ENCODE measurements around the gene FAAP100.

Gene FAAP100

GRCh38 chr17:81509972-81510784 is 42.0 kb downstream of the FAAP100 start:
- DNase-seq: no peak

DNA sequence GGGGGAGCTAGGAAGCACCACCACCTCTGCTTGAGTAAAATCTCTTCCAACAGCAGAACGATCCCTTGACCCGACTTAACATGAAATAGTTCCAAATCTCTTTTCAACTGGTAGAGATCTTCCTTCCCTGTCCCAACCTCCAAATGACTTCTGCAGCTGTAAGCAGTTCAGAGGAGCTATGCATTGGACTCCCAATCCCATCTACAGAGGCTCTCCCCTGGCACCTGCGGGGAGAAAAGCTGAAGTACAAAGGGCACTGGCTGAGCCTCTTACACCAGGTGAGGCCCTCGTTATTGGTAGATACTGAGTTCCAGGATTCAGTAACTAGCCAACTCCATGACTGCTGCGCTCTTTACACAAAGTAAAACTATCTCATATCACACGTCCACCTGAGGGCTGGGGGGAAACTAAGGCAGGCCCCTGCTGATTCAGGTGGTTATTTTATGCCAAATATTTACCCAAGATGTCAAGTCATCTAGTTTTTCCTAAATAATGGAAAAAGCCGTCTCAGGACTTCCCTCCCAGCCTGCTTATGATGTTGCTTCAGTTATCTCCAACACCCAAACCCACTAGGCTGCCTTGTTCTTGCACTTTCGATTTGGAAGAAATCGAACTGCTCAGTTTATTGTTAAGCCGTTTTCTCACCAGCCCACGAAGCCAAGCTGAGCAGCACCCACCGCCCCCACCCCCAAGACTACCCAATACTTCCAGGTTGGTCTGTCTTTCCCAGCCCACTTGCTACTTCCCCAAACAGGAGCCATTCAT is 42.8 kb downstream of the FAAP100 start:
- peak; percentile 32 for DNase-seq

DNA sequence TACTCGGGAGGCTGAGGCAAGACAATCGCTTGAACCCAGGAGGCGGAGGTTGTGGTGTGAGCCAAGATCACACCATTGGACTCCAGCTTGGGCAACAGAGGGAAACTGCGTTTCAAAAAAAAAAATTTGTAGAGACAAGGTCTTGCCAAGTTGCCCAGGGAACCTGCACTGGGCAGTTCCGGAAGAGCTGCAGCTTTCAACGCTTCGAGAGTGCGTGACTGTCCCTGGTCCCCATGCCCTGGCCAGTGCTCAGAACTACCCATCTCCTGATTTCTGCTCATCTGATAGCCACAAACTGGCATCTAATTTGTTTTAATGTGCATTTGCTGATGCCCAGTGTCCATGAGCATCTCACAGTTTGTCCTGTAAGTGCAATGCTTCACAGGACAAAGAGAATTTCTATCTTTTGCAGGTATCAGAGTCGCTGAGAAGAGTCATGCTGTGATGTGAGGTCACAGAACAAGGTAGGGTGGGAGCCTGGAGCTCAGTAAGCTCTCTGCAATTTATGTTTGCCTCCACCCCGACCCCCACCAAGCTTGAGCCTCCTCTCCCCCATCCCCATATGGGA is 43.4 kb downstream of the FAAP100 start:
- DNase-seq: no peak

- no peak for DNase-seq
Measured at GRCh38 chr17:81503619-81504018, 48.5 kb downstream of the FAAP100 start.

GRCh38 chr17:81502471-81503017 is 49.6 kb downstream of the FAAP100 start:
- DNase-seq: no peak

- no peak for DNase-seq
Measured at GRCh38 chr17:81500047-81500446, 52.1 kb downstream of the FAAP100 start.

DNA sequence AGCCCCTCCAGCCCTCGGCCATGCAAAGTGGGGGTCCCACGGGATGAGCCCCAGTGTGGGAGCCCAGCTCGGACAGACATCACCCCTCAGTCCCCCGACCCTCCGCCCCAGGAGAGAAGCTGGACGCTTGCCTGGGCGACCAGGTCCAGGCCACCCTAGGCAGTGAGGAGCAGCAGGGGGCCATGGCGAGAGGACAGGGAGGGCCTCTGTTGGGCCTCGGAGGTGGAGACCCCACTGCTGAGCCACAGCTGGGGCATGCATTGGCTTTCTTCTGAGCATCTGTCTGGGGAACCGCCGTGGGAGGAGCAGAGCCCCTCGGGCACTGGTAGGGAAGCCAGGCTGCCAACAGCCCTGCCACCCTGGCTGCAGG is 52.6 kb downstream of the FAAP100 start:
- no peak for DNase-seq

DNA sequence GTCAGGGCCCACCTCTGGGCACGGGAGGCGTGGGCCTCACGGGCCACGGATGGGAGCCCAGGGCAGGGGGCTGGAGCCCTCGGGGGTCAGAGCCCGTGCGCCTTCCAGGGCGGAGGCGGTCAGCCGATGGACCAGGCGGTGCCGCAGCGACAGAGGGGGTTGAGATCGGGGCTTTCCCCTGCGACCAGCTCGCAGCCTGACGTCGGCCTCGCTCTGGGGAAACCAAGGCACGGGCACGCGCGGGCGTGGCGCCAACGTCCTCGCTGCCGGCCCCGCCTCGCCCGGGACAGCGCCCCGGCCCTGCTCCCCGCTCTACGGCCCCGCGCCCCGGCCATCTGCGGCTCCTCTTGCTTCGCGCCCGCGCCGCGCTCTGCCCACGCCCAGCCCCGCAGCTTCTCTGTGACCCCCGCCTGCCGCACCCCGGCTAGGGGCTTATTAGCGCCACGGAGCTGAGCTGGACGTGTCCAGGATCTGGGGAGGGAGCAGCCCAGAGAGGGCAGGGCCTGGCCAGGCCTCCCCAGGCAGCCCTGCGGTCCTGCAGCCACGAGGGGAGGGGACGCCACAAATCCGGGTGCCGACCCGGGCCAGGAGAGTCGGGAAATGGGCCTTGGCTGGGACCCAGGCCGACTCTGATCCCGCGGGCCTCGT is 53.1 kb downstream of the FAAP100 start:
- no peak for DNase-seq

GRCh38 chr17:81494626-81495377 is 57.4 kb downstream of the FAAP100 start:
- DNase-seq: no peak

DNA sequence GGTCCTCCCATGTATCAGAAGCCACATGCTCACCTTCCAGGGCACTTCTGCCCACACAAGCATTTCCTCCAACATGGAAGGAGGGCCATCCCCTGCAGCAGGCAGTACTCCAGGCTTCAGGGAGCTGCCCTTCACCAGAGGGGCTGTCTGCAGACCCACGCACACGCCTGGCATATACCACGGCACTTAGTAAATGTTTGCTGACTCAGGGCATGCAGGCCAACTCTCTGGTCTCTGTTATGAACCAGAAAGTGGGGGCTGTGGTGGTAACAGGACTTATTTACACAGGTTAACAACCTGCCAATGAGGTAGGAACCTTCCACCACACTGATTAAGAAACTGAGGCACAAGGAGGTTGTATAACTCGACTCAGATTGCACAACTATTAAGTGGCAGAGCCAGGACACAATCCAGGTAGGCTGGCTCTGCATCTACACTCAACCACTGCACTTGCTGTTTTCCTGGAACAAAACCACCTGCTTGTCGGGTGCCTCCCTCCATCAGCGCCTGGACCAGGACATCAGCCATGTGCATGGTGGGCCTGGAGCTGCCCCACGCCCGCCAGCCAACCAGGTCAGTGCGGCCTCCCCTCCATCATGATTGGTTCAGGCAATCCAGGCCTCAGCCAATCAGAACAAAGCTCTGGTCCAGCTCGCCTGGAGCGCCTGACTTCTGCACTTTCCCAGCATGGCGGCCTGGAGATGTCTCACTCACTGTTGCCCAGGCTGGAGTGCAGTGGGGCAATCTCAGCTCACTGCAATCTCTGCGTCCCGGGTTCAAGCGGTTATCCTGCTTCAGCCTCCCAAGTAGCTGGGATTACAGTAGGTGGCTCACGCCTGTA is 58.7 kb downstream of the FAAP100 start:
- no peak for DNase-seq

- no peak for DNase-seq
Measured at GRCh38 chr17:81492706-81493105, 59.4 kb downstream of the FAAP100 start.

GRCh38 chr17:81492202-81492601 is 60.0 kb downstream of the FAAP100 start:
- DNase-seq: no peak

DNA sequence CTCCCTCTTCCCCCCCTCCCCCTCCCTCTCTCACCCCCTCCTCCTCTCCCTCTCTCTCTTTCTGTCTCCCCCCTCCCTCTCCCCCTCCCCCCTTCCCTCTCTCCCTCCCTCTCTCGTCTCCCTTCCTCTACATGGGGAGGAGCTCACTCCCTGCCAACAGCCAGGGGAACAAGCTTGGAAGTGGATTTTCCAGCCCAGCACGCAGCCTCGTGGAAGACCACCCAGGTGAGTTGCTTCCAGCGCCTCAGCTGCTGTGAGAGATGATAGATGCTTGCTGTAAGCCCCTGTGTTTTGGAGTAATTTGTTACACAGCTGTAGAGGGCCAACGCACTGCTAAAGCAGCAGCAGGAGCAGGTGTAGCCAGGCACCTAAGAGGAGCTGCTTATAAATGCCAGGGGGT is 60.4 kb downstream of the FAAP100 start:
- DNase-seq: no peak

- no peak for DNase-seq
Measured at GRCh38 chr17:81491181-81491581, 61.0 kb downstream of the FAAP100 start.

GRCh38 chr17:81489998-81490992 is 61.9 kb downstream of the FAAP100 start:
- DNase-seq: no peak

All from CD4-positive, alpha-beta T cell treated with Interleukin-15 for 1 hour (primary cell).